Right lobe of liver (tissue), 4 donors: Measurements from ENCODE around the gene CDON.

Experiments
- CTCF ChIP-seq, 4 donors: fragments of 200-600 bp in 3 of 4; fragments of 450-650 bp in 1 of 4; IDR thresholded peaks; one replicate each; pipeline versions ENCODE4 v1.5.1 to v1.8.0; 2016 to 2022; ENCODE audit warnings: antibody characterized with exemption in 4 of 4, mild to moderate bottlenecking in 2 of 4
- POLR2A ChIP-seq: fragments of 450-650 bp; IDR thresholded peaks from one replicate; pipeline ENCODE4 v1.6.1; 2017; ENCODE audit warnings: antibody characterized with exemption, mild to moderate bottlenecking
- donor health status: DM: no; HTN: no; CAD: no.
- donor health status: DM: no; HTN: no; CAD: no.
- donor health status: DM: no; HTN: yes; CAD: no.

GRCh38 chr11:126062679-126063506 lies at the start of gene CDON:
- peak; percentile 50 for TF ChIP-seq POLR2A
- peak in 3 of 4 donors; percentile 19 to 48 (median 29) for TF ChIP-seq CTCF (IDR thresholded peaks at IDR 0.05)
